ENCODE results near the gene KRTAP2-1.
A peak's percentile ranks its signal among the peaks of the same experiment; 100 is the strongest.
"Not testable (repeated sequence)": the region's sequence is repeated elsewhere in the genome, so short reads cannot be mapped to it uniquely, and the experiment has no call there.

The KRTAP2-1 gene, protein sequence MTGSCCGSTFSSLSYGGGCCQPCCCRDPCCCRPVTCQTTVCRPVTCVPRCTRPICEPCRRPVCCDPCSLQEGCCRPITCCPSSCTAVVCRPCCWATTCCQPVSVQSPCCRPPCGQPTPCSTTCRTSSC

DNA sequence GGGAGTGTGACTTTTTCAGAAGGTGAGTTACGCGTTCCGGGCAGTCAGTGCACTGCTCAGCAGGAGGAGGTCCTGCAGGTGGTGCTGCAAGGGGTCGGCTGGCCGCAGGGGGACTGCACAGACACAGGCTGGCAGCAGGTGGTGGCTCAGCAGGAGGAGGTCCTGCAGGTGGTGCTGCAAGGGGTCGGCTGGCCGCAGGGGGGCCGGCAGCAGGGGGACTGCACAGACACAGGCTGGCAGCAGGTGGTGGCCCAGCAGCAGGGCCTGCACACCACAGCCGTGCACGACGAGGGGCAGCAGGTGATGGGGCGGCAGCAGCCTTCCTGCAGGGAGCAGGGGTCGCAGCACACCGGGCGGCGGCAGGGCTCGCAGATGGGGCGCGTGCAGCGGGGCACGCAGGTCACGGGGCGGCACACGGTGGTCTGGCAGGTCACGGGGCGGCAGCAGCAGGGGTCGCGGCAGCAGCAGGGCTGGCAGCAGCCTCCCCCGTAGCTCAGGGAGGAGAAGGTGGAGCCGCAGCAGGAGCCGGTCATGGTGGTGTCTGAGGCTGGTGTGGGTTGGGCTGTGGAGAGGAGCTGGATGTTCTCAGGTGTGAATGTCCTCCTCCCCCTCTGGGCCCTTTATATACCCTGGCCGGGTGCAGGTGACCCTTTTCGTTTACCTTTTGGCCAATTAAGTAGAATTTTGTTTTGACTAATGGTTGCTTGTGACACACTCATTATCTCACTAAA, at the start of gene KRTAP2-1:
Gene KRTAP2-1, minus strand, starts transcription at position 582 of the 731 bp plus-strand sequence. Its CDS starts 49 bp downstream, at position 533.
- not testable (repeated sequence) for FAIRE-seq

DNA sequence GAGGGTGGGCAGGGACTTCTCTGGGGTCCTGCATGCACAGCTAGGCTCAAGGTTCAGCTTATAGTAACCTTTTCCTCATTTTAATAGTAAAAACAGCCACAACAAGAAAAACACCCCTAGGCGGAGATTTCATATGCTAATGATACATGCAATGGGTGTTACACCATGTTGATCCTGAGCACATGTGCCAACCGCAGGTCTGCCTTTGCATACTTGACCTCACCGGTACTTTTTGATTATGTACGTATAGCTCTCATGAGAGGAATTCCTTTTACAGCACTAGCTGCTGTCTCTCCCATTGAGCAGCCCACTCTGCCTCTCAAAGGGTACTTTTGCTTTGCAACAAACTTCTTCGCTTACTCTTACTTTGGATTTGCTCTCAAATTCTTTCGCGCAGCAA, 48.9 kb upstream of the KRTAP2-1 start:
- FAIRE-seq: no peak

DNA sequence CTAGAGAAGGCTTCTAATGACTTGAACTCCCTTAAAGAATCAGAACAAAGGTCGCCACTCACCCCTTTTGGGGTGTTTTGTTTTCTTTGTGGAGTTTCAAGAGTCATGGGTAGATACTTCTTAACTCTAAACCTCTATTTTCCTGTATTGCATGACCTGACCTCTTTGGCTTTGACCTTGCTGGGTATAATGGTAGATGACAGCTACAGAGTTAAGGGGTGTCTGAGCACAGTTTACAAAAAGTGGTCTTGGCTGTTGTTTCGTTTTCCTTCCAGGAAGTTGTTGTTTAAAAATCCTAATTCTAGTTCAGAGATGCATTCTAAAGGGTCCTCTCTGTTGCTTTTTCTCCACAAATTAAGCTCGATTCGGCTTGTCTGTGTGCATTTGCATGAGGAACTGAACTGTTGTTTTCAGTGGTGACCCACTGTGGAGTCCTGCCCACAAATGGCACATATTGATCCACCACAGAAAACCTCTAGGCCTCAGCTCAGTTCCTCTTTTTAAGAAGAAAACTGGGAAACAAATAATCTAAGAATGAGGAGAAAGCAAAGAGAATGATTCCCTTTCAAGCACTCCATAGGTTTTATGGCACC, 41.7 kb upstream of the KRTAP2-1 start:
- not testable (repeated sequence) for FAIRE-seq

DNA sequence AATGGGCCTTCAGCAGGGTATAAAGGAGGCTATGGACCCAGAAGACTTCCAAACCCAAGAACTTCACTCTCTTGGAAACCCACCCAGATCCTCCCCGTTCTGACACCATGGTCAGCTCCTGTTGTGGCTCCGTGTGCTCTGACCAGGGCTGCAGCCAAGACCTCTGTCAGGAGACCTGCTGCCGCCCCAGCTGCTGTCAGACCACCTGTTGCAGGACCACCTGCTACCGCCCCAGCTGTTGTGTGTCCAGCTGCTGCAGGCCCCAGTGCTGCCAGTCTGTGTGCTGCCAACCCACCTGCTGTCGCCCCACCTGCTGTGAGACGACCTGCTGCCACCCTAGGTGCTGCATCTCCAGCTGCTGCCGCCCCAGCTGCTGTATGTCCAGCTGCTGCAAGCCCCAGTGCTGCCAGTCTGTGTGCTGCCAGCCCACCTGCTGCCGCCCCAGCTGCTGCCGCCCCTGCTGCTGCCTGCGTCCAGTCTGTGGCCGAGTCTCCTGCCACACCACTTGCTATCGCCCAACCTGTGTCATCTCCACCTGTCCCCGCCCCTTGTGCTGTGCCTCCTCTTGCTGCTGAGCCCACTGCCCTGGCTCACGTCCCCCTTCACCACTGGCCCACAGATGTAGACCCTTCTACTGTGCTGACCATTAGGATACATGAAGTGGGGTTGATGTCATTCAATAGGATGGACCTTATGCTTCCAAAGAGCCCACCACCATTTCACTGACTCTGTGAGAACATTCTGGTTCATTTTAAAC, 37.2 kb upstream of the KRTAP2-1 start, which contains the start of gene KRTAP4-7:
Gene KRTAP4-7, plus strand, starts transcription at position 51 of the 757 bp plus-strand sequence. Its CDS starts 57 bp downstream, at position 108.
- FAIRE-seq: not testable (repeated sequence)

DNA sequence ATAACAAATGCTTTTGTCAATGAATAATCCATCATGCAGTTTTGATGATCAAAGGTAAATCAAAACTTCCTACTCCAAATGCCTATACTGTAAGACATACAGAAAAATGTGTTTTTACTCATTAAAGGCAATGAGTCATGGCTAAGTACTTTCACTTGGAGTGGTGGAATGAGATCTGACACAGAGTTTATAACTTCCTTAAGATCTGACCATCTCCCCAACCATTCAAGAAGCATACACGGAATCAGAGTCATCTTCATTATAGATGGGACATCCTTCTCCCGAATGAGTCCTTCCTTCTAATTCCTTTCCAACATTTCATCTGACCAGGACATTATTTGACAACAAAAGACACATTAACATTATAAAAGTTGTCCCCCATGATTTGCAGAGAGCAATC, 36.3 kb upstream of the KRTAP2-1 start:
- FAIRE-seq: not testable (repeated sequence)

DNA sequence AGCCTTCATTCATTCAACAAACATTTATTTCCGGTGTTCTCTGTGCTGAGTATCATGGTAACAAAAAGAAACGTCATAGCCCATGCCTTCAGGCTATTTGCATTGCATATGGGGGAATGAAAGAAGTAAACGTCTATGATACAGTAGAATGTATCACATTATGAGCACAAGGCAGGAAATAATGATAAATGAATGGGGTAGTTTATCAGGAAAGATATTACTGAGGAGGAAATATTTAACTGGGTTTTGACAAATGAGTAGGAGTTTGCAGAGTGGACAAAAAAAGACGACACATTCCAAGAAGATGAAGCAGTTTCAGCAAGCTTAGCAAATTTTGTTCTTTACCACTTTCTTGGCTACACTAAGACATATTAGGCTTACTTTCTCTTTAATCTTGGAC, 35.5 kb upstream of the KRTAP2-1 start:
- FAIRE-seq: no peak

DNA sequence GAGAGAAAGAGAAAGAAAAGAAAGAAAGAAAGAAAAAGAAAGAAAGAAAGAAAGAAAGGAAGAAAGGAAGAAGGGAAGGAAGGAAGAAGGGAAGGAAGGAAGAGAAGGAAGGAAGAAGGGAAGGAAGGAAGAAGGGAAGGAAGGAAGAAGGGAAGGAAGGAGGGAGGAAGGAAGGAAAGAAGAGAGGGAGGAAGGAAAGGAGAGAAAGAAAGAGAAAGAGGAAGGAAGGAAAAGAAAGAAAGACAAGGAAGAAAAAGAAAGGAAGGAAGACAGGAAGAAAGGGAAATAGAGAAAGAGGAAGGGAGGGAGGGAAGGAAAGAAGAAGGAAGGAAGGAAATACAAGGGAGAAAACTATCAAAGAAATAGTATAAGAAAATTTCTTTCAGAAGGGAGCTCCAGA, 29.7 kb upstream of the KRTAP2-1 start:
- no peak for FAIRE-seq

DNA sequence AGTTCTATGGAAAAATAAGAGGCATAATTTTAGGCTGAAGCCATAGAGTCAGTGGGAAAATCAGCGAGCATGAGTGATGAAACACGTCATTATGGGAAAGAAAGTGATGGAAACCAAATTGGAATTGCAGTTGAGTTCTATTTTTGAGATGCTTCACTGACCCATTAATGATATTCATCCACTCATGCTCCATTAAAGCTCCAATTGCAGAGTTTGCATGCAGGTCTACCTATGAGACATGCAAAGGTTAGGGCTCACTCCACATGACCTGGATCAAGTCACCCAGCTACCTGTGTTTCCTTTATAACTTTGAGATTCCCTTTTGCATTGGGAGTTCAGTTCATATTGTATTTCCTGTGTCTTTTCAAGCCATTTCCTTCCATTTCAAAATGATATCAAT, 26.6 kb upstream of the KRTAP2-1 start:
- FAIRE-seq: no peak

DNA sequence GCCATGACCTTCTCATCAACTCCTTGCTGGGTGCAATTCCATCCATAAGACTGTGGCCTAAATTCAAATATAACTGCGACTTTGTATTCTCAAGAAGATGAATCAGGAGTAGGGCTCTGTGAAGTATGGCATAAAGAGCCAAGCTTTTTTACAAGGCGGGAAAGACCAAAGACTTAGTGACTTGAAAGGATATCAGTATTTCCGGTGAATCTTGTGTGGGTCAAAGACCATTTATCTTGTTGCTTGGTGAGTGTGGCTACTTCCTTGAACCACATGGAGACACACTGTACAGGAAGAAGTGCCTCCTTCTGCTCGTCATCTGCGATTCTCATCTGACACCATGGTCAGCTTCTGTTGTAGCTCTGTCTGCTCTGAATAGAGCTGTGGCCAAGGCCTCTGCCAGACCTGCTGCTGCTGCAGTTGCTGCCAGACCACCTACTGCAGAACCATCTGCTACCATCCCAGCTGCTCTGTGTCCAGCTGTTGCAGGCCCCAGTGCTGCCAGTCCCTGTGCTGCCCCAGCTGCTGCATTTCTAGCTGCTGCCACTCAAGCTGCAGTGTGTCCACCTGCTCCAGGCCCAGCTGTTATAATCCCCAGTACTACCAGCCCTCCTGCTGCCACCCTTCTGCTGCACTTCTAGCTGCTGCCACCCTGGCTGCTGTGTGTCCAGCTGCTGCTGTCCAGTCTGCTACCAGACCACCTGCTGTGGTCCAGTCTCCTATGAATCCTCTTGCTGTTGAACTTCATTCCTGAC, 24.7 kb upstream of the KRTAP2-1 start:
- no peak for FAIRE-seq

DNA sequence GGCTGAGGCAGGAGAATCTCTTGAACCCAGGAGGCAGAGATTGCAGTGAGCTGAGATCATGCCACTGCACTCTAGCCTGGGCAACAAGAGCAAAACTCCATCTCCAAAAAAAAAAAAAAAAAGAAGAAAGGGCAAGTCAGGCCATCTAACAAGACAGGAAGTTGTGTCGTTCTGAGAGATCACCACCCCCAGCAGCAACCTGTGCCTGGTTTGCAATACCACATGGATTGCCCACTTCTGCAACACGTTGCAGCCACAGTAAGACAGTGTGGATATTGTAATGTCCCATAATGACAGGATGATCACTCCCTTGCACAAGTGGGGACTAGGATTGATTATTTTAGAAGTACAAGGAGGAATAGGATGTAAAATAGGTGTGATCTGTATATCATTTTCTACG, 21.9 kb upstream of the KRTAP2-1 start:
- FAIRE-seq: no peak

DNA sequence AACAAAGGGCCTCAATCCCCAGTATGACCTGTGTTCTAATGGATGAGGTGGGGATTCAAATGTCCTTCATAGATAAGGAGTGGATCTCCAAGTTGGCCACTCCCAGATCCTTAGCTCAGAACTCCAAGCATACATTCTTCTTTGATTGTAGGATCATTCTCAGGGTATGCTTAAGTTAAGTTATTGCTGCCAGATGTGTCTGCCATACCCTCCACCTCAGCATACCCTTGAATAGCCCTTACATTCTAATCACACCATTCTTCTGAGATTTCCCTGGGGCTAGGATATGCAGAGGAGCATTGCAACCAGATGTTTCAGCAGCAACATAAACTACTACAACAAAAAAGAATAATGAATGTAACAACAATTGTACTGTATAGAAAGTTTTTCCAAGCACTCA, 20.2 kb upstream of the KRTAP2-1 start:
- FAIRE-seq: no peak

DNA sequence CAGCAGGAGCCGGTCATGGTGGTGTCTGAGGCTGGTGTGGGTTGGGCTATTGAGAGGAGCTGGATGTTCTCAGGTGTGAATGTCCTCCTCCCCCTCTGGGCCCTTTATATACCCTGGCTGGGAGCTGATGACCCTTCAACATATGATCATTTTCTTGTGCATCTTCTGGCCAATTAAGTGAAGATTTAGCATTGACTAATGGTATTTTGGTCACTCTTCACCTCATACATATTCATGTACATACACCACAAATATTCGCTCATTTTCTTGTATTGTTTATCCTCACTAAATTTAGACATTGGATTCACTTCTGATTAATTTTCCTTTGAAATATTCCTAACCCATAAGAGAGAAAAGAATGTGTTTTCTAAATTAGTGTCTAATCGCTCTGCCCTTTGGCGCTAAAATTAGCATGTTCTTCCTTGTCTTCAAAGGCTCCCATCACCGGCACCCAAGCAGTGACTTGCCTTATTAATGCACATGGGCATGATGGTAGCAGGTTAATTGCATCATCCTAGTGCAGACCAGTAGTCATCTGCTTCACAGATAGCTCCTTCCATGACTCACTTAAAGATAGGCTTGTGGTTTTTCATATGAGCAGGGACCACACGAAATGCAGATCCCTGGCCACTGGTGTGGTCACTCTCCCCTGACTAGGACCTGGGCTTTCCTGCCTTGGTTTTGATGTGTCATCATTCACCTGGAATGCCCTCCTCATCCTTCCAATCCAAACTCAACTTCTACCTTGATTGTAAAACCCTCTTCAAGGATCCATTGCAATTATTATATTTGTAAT, 18.9 kb upstream of the KRTAP2-1 start, which contains the start of gene KRTAP2-4:
Gene KRTAP2-4, minus strand, starts transcription at position 51 of the 796 bp plus-strand sequence. Its CDS starts 34 bp downstream, at position 17.
- FAIRE-seq: no peak

DNA sequence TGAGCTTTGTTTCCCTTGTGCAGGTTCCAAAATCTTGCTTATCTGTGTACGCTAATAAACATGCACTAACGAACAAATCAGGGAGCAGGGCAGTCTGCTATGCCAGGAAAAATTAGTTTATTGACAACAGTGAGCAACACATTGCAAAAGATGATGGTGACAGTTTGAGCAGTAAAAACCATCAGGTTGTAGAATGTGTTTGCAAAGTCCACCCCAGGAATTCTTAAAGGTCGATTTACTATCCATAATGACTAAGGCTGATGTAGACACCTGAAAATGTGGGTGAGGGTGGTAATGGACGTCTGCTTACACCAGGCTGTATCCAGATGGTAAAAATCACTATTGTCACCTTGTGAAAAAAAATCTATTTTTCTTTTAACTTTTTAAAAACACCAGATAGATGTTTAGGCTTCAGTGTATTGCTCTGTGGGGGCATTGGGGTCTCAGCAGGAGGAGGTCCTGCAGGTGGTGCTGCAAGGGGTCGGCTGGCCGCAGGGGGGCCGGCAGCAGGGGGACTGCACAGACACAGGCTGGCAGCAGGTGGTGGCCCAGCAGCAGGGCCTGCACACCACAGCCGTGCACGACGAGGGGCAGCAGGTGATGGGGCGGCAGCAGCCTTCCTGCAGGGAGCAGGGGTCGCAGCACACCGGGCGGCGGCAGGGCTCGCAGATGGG, 18.0 kb upstream of the KRTAP2-1 start:
- FAIRE-seq: not testable (repeated sequence)

DNA sequence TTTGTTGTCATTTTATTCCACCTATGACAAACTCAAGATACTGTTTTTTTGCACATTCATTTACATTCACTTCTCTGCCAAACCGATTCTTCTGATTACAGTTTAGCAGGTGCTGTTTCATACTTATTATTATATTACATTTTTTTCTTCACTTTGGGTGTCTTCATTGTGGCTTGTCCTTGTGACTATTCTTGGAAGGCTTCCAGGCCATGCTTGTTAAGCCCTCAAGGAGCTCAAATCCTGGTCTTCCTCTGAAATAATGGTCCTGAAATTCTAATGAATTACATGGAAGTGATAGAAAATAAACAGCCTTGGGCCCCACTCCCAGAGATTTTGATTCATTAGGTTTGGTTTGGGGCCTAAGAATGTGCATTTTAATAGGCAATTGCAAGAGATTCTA, 17.2 kb upstream of the KRTAP2-1 start:
- no peak for FAIRE-seq

DNA sequence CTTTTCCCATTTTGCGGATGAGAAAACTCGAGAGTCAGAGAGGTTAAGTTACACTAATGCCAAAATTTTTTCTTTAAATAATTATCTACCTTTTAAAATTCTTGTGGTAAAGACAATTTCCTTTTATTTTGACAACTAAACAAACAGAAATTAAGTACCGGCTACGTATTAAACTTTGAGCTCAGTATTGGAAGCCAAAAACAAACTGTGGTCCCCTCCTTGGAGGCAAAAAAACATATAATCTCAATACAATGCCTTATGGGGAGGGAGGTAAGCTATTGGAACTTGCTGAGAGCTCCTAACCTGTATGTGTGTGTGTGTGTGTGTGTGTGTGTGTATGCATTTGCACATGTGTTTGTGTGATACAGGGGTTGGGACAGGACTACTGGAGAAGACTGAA, 16.3 kb upstream of the KRTAP2-1 start:
- FAIRE-seq: no peak

DNA sequence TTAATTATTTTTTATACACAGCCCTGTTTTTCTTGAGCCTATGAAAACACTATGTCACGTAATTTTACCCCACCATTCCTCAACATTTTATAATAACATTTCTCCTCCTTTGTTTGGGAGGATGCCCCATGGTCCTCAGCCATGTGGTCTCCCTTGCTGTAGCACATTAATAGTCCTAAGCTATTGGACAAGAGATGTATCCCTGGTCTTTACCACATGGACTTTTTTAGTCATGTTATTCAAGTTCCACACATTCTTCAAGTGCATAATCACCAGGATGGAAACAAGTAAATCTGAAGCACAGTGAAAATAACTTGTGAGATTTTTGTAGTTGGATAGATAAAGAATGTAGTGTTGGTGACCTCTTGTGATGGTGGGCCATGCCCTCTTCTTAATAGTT, 14.8 kb upstream of the KRTAP2-1 start:
- FAIRE-seq: peak; percentile 93

DNA sequence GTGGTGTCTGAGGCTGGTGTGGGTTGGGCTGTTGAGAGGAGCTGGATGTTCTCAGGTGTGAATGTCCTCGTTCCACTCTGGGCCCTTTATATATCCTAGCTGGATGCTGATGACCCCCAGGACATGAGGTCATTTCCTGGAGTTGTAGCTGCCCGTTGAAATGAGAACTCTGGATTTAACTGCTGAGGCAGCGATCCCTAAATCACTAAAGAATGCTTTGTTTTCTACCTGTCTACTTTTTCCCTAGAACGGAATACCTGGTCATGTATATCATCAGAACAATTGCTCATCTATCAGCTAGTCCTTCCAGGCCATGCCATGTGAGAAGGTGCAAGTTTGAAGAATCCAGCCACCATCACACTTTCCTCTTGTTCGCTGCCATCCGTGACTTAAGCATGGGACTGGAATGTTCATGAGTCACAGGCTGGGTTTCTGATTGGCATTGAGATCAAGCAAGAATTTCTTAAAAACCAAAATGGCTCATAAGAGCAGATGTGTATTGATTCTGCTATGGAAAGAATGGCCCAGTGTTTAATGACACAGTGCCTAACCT, 13.0 kb upstream of the KRTAP2-1 start, which contains the start of gene KRTAP2-3:
Gene KRTAP2-3, minus strand, starts transcription at position 63 of the 553 bp plus-strand sequence. CDS start 64 bp downstream, outside the sequence.
- FAIRE-seq: no peak

DNA sequence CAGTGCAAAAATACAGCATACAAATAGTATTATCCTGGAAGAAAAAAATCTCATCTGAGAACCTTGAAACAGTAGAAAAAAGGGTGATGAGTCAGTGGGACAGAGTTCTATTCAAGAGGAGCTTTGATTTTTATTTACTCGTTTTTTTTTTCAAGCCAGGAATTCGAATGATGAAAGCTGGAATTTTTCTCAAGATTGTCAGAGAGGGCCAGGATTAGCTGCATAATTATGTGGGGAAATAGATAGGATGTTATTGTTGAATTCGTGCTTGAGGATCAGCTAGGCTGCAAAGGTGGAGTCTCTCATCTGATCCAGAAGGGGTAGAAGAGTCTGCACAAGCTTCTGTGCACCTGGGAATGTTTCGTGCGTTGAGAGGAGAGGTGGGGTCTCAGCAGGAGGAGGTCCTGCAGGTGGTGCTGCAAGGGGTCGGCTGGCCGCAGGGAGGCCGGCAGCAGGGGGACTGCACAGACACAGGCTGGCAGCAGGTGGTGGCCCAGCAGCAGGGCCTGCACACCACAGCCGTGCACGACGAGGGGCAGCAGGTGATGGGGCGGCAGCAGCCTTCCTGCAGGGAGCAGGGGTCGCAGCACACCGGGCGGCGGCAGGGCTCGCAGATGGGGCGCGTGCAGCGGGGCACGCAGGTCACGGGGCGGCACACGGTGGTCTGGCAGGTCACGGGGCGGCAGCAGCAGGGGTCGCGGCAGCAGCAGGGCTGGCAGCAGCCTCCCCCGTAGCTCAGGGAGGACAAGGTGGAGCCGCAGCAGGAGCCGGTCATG, 12.3 kb upstream of the KRTAP2-1 start:
- peak; percentile 57 for FAIRE-seq

DNA sequence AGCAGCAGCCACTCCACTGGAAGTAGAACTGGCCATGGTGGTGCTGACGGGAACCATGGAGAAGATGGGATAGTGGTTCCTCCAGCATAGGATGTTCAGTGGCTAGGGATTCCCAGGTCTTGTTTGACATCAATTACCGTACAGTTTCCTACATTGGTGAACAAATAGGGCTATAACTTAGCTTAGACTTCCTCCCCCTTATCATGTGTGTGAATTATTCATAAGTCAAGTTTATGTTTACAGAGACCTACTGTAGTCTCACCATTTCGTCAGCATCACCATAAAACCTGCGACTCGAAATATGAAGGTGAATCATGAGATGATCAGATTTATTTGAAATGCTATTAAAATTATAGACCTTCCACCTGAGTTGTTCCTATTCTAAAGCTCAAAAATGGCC, 11.6 kb upstream of the KRTAP2-1 start:
- FAIRE-seq: no peak

DNA sequence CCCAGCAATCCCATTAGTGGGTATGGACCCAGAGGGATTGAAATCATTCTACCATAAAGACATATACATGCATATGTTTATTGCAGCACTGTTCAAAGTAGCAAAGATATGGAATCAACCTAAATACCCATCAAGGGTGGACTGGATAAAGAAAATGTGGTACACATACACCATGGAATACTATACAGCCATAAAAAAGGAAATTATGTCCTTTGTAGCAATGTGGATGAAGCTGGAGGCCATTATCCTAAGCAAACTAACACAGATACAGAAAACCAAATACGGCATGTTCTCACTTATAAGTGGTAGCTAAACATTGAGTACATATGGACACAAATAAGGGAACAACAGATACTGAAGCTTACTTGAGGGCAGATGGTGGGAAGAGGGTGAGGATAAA, 10.4 kb upstream of the KRTAP2-1 start:
- no peak for FAIRE-seq

All from endometrium (tissue), 2 donors.